HK-2 (cell line): ENCODE measurements around the gene VAV3.

Experiments
- DNase-seq: peaks from one replicate; pipeline ENCODE4 v3.0.0-alpha.2; 2018; ENCODE audit not compliant: unreplicated experiment

Gene VAV3

GRCh38 chr1:107687849-107688753 lies 276.9 kb downstream of the VAV3 start:
- no peak for DNase-seq

DNA sequence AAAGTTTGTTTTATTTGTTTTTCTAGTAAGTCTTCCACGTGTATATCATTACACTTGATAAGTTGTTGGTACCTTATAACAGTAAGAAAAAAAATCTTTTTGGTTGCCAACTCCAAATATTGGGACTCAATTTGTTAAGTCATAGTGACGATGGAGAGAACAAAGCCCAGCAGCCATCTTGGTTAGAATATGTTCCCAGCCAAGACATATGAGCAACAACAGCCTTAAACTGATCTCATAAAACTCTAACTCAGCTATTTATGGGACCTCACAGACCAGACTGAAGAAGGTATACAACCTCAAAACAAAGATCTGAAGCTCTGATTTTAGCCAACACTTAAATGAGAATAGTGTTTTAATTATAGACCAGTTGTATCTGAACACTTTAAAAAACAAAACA lies 281.3 kb downstream of the VAV3 start:
- DNase-seq: no peak

- peak; percentile 36 for DNase-seq
Observed at GRCh38 chr1:107683191-107683657, 281.8 kb downstream of the VAV3 start.

- no peak for DNase-seq
Observed at GRCh38 chr1:107682467-107682866, 282.5 kb downstream of the VAV3 start.

DNA sequence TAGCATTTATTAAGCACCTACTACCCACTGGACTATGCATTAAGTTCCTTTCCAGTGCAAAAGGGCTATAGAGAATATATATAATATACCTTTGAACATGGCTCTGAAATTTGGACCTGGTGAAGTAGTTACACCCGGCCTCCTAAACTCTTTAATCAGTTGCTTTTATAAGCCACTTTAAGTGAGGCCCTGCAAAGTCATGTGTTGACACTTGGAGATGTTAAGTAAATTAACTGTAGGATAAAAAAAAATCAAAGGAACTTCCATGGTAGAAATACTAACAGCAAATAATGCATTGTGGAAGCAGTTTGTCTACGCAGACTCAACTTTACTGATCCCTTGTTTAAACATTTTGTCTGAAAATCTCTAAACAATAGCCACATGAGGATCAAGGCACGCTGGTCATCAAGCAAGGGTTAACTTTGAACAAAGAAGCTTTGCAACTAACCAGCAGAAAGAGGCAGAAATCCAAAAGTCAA lies 283.9 kb downstream of the VAV3 start:
- DNase-seq: no peak

DNA sequence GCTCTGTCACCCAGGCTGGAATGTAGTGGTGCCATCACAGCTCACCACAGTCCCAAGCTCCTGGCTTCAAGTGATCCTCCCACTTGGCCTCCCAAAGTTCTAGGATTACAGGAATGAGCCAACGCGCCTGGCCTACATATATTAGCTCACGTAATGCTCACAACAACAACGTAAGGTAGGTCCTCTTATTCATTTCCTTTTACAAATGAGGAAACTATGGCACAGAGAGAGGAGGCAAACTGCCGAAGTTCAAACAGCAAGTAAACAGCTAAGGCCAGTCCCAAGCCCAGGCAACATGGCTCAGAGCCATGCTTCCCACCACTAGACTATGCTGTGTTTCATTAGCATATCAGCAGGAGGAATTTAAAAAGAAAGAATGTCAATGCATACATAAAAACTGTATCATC lies 284.4 kb downstream of the VAV3 start:
- no peak for DNase-seq

DNA sequence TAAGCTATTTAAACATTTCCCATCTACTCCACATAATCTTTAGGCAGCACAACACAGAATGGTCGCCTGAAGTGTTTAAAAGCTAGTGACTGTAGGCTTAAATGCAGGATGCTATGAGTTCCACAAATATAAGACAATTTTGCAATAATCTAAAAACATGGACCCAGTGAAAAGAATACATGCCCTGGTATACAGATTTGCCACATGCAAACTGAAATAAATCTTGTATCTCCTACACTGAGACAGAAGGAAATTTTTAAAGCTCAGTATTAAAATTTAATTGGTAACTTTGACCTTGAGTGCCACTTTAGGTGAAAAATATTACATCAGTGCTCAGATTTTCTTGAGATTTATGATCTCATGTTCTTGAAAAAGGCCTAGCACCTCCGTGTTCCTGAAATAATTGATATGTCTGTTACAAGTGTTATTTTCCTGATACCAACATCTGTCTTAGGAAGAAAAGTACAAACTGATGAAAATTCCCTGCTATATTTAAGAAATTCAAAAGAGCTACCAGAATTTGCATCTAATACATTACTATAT lies 285.5 kb downstream of the VAV3 start:
- DNase-seq: no peak

DNA sequence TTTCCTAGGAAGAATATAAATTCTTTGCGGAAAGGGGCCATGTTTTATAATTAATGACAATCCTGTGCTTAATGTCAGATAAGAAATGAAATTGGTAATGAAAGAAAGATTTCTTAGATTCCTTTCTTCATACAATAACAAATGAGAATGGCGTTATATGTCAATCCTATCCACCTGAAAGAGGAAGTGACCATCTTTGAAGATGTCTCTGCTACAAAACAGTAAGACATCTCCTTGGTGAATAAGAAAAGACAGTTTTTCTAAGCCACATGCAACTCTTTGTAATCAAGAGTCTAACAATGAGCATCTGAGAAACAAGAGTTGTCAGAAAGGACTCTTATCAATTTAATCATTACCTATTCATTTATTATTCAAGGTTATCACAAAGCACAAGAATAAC lies 286.0 kb downstream of the VAV3 start:
- DNase-seq: no peak

GRCh38 chr1:107677697-107678096 lies 287.3 kb downstream of the VAV3 start:
- DNase-seq: no peak

DNA sequence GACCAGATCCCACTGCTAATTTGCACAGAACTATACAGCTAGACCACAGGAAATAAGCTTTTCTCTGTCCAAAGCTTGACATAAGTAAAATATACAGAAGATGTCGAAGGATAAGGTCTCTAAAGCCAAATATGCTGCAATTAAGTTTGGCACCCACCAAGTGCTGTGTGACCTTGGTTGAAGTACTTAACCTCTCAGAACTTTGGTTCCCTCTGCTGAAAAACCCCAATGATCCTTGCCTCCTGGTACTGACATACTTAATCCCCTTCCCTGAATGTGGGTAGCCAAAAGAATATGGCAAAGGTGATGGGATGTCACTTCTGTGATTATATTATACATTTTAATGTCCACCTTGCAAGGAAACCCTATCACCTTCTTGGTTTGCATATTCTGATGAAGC lies 290.5 kb downstream of the VAV3 start:
- no peak for DNase-seq

DNA sequence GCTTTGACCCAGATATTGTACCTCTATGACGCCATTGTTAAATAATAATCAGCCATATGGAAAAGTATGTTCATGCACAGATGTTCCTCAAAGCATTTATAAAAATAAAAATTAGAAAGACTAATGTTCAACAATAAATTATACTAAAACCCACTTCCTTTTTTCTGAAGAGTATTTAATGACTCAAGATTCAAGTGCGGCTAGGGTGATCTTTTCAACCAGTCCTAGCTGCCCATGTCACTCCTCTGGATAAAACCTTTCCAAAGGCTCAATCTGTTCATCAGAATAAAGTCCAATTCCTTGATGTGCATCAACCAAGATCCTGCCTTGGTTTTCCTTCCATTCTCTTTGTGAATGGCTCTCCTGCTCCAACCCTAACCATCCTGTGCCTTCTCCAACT lies 292.0 kb downstream of the VAV3 start:
- DNase-seq: no peak

DNA sequence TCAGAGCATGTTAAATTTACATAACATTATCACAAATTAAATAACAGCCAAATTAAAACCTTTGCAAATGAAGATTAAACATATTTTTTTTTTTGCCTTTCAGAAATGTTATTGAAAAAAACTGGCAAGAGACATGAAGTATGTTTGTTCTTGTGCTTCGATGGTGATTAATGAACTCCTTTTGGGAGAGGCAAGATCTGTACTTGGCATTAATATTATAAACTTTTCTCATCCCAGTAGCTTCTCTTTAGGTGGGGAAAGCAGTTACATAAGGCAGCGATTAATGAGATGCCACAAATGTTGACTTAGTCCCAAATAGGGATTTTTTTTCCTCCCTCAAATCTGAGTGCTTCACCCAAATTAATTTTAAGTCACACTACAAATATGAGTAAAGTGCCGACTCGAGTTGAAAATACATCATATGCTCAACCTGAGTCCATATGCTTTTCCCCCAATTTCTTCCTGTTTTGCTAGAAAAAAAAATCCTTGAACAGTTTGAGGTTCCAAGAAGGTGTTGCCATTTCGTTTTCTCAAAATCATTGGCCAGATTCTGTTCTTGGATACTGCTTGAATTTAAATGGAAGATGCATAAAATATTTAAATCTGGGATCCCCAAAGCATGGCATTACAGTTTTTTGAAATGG lies 294.5 kb downstream of the VAV3 start:
- no peak for DNase-seq

- DNase-seq: no peak
Observed at GRCh38 chr1:107669996-107670395, 295.0 kb downstream of the VAV3 start.

- DNase-seq: no peak
Observed at GRCh38 chr1:107668762-107669161, 296.2 kb downstream of the VAV3 start.

DNA sequence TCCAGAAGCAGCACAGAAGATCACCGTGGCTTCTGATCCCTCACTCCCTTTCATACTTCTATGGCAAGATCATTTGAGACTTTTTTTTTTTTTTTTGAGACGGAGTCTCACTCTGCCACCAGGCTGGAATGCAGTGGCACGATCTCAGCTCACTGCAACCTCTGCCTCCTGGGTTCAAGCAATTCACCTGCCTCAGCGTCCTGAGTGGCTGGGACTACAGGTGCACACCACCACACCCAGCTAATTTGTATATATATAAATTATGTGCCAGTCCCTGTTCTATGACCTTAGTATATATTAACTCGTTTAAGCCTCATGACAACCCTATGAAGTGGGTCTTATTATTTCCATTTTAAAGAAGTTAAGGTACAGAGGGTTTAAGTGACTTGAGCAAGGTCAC lies 298.5 kb downstream of the VAV3 start:
- DNase-seq: no peak

- DNase-seq: peak; percentile 39
Observed at GRCh38 chr1:107664982-107665925, 299.7 kb downstream of the VAV3 start.

- DNase-seq: no peak
Observed at GRCh38 chr1:107662971-107663370, 302.0 kb downstream of the VAV3 start.

GRCh38 chr1:107661158-107661557 lies 303.8 kb downstream of the VAV3 start:
- no peak for DNase-seq

DNA sequence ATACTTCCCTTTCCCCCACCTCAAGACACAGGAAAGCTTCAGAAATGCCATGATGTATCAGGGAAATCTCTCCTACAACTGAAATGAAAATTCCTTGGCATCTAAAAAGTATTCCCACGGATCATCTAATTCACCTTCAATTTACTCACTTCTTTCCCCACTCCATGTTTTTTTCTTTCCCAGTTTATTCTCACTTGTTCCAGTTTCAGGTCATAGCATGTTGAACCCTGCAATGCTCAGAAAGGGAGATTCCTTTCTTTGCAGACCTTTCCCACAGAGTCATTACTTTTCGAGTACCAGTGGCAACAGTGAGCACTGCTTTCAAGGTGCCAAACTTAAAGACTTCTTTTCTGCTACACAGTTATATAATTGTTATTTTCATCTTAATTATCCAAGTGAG lies 305.0 kb downstream of the VAV3 start:
- DNase-seq: no peak

DNA sequence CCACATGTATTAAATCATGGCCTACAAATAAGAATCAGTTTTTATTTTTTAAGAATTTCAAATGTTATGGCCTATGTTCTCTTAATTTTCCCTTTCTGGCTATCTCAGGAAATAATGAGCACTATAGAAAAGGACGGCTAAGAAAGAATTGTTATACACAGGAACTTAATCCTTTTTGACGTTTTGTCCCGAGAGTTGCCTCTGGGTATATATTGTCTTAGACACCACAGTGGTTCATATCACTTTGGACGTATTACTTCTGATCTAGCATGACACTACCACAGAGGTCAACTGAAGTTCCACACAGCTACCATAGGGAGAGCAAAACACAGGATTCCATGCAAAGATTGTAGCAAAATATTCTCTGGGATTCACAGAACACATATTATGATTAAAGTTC lies 307.6 kb downstream of the VAV3 start:
- no peak for DNase-seq

DNA sequence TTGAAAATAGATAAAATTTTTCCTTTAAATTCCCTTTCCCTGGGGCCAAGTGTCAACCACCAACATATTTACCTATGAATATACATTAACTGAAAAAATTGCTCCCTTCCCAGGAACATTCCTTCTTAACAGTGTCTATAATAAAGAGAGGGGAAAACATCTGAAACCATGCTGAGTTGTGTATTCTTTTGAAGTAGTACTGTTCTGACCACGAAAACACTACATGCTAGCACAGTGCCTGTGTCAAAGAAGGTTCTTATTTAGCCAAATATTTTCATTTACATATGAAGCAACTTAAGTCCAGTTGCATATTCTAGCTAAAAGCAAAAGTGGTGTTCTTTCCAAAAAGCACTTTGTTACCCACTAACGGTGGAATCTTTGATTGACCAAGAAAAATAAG lies 311.2 kb downstream of the VAV3 start:
- DNase-seq: no peak

DNA sequence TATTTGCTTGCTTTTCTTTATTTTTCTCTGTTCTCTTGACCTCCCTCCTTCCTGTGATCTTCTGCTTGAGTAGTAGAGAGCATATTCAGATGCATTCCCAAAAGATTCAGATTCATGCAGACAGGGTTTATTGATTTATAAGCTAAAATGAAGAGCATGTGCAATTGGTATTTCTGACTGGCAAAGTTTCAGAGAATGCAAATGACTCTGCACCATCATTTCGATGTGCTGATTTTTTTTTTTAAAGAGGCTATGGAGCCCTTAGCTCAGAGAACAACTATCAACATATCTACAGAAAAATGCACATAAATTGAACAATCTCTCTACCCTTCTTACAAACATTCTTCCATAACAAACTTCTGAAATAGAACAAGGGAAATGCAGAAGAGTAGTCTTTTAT lies 312.0 kb downstream of the VAV3 start:
- no peak for DNase-seq
